ENCODE data around the gene HBM.
"Not testable (repeated sequence)": the region's sequence is repeated elsewhere in the genome, so short reads cannot be mapped to it uniquely, and the experiment has no call there.

The HBM gene

GRCh38 chr16:175011-175949 is 9.5 kb downstream of the HBM start:
- ChIA-PET POLR2A (no interaction called here), CTCF (no interaction called here)
- no peak for DNase-seq (ENCODE audit: extremely low spot score)
- no peak for TF ChIP-seq NFRKB (IDR thresholded peaks at IDR 0.05)
- TF ChIP-seq HDGF (IDR thresholded peaks at IDR 0.05; ENCODE audit: borderline replicate concordance), result no peak
- no peak for TF ChIP-seq FOXM1 (IDR thresholded peaks at IDR 0.05; ENCODE audit: borderline replicate concordance)
- no peak for TF ChIP-seq ZNF384 (IDR thresholded peaks at IDR 0.05)
- TF ChIP-seq BHLHE40 (IDR thresholded peaks at IDR 0.05; ENCODE audit: borderline replicate concordance), result no peak
- TF ChIP-seq ELF4 (IDR thresholded peaks at IDR 0.05), result no peak
- no peak for TF ChIP-seq L3MBTL2 (conservative IDR thresholded peaks at IDR 0.05)
- TF ChIP-seq PKNOX1 (IDR thresholded peaks at IDR 0.05), result no peak
- no peak for TF ChIP-seq SP1 (IDR thresholded peaks at IDR 0.05)
- TF ChIP-seq ARNT (IDR thresholded peaks at IDR 0.05), result no peak
- no peak for TF ChIP-seq SUZ12 (IDR thresholded peaks at IDR 0.05)

DNA sequence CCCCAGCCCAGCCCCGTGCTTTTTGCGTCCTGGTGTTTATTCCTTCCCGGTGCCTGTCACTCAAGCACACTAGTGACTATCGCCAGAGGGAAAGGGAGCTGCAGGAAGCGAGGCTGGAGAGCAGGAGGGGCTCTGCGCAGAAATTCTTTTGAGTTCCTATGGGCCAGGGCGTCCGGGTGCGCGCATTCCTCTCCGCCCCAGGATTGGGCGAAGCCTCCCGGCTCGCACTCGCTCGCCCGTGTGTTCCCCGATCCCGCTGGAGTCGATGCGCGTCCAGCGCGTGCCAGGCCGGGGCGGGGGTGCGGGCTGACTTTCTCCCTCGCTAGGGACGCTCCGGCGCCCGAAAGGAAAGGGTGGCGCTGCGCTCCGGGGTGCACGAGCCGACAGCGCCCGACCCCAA is 10.2 kb downstream of the HBM start:
- POLR2A ChIA-PET; CTCF ChIA-PET; DNase-seq (ENCODE audit: extremely low spot score): not testable (repeated sequence)

- POLR2A ChIA-PET, result not testable (repeated sequence)
These were observed 11.0 kb downstream of the HBM start, which contains the start of gene HBA1 for GRCh38 chr16:176477-177382. Gene HBA1, plus strand, starts transcription at chr16:176680. Its CDS starts 37 bp downstream, at chr16:176717.

GRCh38 chr16:177394-177822 is 11.6 kb downstream of the HBM start:
- POLR2A ChIA-PET, result no interaction called here
- TF ChIP-seq ZNF384 (IDR thresholded peaks at IDR 0.05) (no peak), ELF4 (IDR thresholded peaks at IDR 0.05) (no peak), FOXM1 (IDR thresholded peaks at IDR 0.05; ENCODE audit: borderline replicate concordance) (no peak), PKNOX1 (IDR thresholded peaks at IDR 0.05) (no peak), CTBP1 (IDR thresholded peaks at IDR 0.05; ENCODE audit: borderline replicate concordance) (no peak), LEF1 (IDR thresholded peaks at IDR 0.05; ENCODE audit: borderline replicate concordance) (no peak), SP1 (IDR thresholded peaks at IDR 0.05) (no peak), ARNT (IDR thresholded peaks at IDR 0.05) (no peak), BHLHE40 (IDR thresholded peaks at IDR 0.05; ENCODE audit: borderline replicate concordance) (no peak), TARDBP (IDR thresholded peaks at IDR 0.05) (no peak), HDGF (IDR thresholded peaks at IDR 0.05; ENCODE audit: borderline replicate concordance) (no peak), L3MBTL2 (conservative IDR thresholded peaks at IDR 0.05) (no peak)
- CTCF ChIA-PET, result no interaction called here
- no peak for DNase-seq (ENCODE audit: extremely low spot score)

More at GRCh38 chr16:176477-177382, 11.0 kb downstream of the HBM start, which contains the start of gene HBA1:
- DNase-seq (ENCODE audit: extremely low spot score); CTCF ChIA-PET: not testable (repeated sequence)

- CTCF ChIA-PET, result interaction anchor here (0.8 kb wide), 1 partner anchor 22 kb away, joined by 4 read pairs; no protein-coding TSS in a partner anchor
- POLR2A ChIA-PET, result no interaction called here
- DNase-seq (ENCODE audit: extremely low spot score), result no peak
- no peak for TF ChIP-seq ARNT (IDR thresholded peaks at IDR 0.05)
- TF ChIP-seq TARDBP (IDR thresholded peaks at IDR 0.05), result no peak
- TF ChIP-seq CTBP1 (IDR thresholded peaks at IDR 0.05; ENCODE audit: borderline replicate concordance), result no peak
- TF ChIP-seq SUZ12 (IDR thresholded peaks at IDR 0.05), result no peak
- no peak for TF ChIP-seq L3MBTL2 (conservative IDR thresholded peaks at IDR 0.05)
- TF ChIP-seq ELF4 (IDR thresholded peaks at IDR 0.05), result no peak
- TF ChIP-seq HDGF (IDR thresholded peaks at IDR 0.05; ENCODE audit: borderline replicate concordance), result no peak
- TF ChIP-seq FOXK2 (IDR thresholded peaks at IDR 0.05), result no peak
- TF ChIP-seq LEF1 (IDR thresholded peaks at IDR 0.05; ENCODE audit: borderline replicate concordance), result no peak
These were observed 12.3 kb downstream of the HBM start for GRCh38 chr16:177981-178667.

DNA sequence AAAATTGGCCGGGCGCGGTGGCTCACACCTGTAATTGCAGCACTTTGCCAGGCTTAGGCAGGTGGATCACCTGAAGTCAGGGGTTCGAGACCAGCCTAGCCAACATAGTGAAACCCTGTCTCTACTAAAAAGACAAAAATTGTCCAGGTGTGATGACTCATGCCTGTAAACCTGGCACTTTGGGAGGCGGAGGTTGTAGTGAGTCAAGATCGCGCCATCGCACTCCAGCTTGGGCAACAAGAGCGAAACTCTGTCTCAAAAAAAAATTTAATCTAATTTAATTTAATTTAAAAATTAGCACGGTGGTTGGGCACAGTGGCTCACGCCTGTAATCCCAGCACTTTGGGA is 12.9 kb downstream of the HBM start:
- POLR2A ChIA-PET, result no interaction called here
- TF ChIP-seq LEF1 (IDR thresholded peaks at IDR 0.05; ENCODE audit: borderline replicate concordance), result no peak
- TF ChIP-seq ELF4 (IDR thresholded peaks at IDR 0.05), result no peak
- TF ChIP-seq ZNF384 (IDR thresholded peaks at IDR 0.05), result no peak
- no peak for TF ChIP-seq TARDBP (IDR thresholded peaks at IDR 0.05)
- no peak for TF ChIP-seq FOXA1 (IDR thresholded peaks at IDR 0.05)
- no peak for TF ChIP-seq BHLHE40 (IDR thresholded peaks at IDR 0.05; ENCODE audit: borderline replicate concordance)
- no peak for TF ChIP-seq SUZ12 (IDR thresholded peaks at IDR 0.05)
- no peak for TF ChIP-seq HDGF (IDR thresholded peaks at IDR 0.05; ENCODE audit: borderline replicate concordance)
- no peak for TF ChIP-seq FOXK2 (IDR thresholded peaks at IDR 0.05)
- TF ChIP-seq FOXM1 (IDR thresholded peaks at IDR 0.05; ENCODE audit: borderline replicate concordance), result no peak
- CTCF ChIA-PET, result no interaction called here
- DNase-seq (ENCODE audit: extremely low spot score), result no peak
